Tibial nerve (tissue), 4 donors: ENCODE data around the gene RANBP17.

Source experiments
- CTCF ChIP-seq, 5 experiments: fragments of 200-600 bp in 3 of 5; fragments of 450-650 bp in 2 of 5; sonication (generic) in 3 of 5; IDR thresholded peaks; one replicate each; pipeline ENCODE4 v1.5.1; 2016 to 2019; ENCODE audit warnings: antibody characterized with exemption in 5 of 5, mild to moderate bottlenecking in 3 of 5, moderate library complexity in 2 of 5
- EP300 ChIP-seq, 2 donors: sonication (generic); formaldehyde crosslinking; IDR thresholded peaks; one replicate each; pipeline ENCODE4 v1.6.1; 2017; ENCODE audit warnings: antibody characterized with exemption in 2 of 2, mild to moderate bottlenecking in 1 of 2
- POLR2A ChIP-seq, 2 donors: fragments of 450-650 bp; IDR thresholded peaks; one replicate each; pipeline ENCODE4 v1.6.1; 2017; ENCODE audit warnings: antibody characterized with exemption in 2 of 2, mild to moderate bottlenecking in 2 of 2, moderate library complexity in 2 of 2

- no peak for TF ChIP-seq CTCF (IDR thresholded peaks at IDR 0.05)
- TF ChIP-seq EP300 (IDR thresholded peaks at IDR 0.05): no peak
- no peak for TF ChIP-seq POLR2A (IDR thresholded peaks at IDR 0.05)
Observed at GRCh38 chr5:170821257-170821800, 40.5 kb upstream of the RANBP17 start.
